Mucosa of descending colon (tissue), 3 donors: ENCODE measurements around the gene TMEM273. TPM values are rescaled to one million over a fixed set of nuclear protein-coding genes. Genes with fewer than 3 reads are reported as not detected.

Experiments used
- ATAC-seq: fragments of 200-7000 bp; cut with Tn5 transposase; one replicate; pipeline ENCODE4 v1.9.1; 2020; ENCODE audit warnings: mild to moderate bottlenecking, moderate library complexity
- DNase-seq, 3 donors: peaks; one replicate each; pipeline ENCODE4 v3.0.0-alpha.2; 2020
- H3K36me3 ChIP-seq: fragments of 200-600 bp; one replicate; pipeline ENCODE4 v1.8.0; 2021; ENCODE audit warnings: low read depth, mild to moderate bottlenecking
- H3K4me1 ChIP-seq: fragments of 200-600 bp; one replicate; pipeline ENCODE4 v1.8.0; 2021; ENCODE audit warnings: low read depth, mild to moderate bottlenecking
- H3K4me3 ChIP-seq: fragments of 200-600 bp; one replicate; pipeline ENCODE4 v1.8.0; 2021; ENCODE audit warnings: mild to moderate bottlenecking
- H3K9me3 ChIP-seq: fragments of 200-600 bp; one replicate; pipeline ENCODE4 v1.8.0; 2021; ENCODE audit warnings: mild to moderate bottlenecking
- CTCF ChIP-seq: fragments of 200-600 bp; IDR thresholded peaks from one replicate; pipeline ENCODE4 v1.8.0; 2022; ENCODE audit warnings: antibody characterized with exemption, mild to moderate bottlenecking
- intact Hi-C, 2 donors: fragments of 100-400 bp; cut with DNase I in 1 of 2; cut with micrococcal nuclease in 1 of 2; formaldehyde crosslinking; loops; one replicate each; pipeline versions ENCODE4 v1.11.0 to v1.11.1; 2022; cut with DNase I, micrococcal nuclease
- total RNA-seq, 3 donors: library from RNA; stranded (reverse); fragmentation: NEBNext Ultra II Directional in 2 of 3; extraction: Animal tissue kit (Norgen Biotek cat#: 25700) in 2 of 3; gene quantifications; one replicate each; pipeline versions ENCODE4 v1.2.1 to v1.2.4, GENCODE V29; 2021 to 2023
- donor health status: DM: no; HTN: no; CAD: no; lungs with moderate emphysema.
- donor health status: DM: no; HTN: no; CAD: no.
- donor health status: DM: no; HTN: yes; CAD: no.

TMEM273 gene
- total RNA-seq, 3 donors from 2014 or later, result 4.8 to 12.7 (median 7.0) TPM

DNA sequence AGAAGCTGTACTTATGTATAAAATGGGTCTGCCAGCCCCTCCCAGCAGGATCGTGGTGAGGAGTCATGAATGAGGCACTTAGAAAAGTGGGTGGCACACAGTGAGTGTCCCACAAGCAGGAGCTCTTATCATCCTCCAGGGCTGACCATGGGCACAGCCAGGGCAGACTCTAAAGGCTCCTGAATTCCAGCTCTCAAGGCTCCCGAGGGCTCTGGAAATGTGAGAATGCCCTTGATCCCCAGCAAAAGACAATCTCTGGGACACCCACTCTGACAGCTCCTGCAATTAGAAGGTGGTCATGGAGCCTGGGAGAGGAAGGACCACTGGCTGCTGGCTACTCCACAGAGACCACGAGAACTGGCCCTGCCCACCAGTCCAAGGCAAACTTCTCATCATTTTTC lies 74.5 kb downstream of the TMEM273 start:
- Histone ChIP-seq H3K9me3 (no peaks in the 10 kb centered on the region), H3K4me1 (no peaks in the 10 kb centered on the region), H3K4me3 (no peak overlapping the region), H3K36me3 (no peaks in the 10 kb centered on the region)
- no peak for ATAC-seq
- no peak for TF ChIP-seq CTCF
- intact Hi-C loops, result no loop called here
- no peak for DNase-seq

DNA sequence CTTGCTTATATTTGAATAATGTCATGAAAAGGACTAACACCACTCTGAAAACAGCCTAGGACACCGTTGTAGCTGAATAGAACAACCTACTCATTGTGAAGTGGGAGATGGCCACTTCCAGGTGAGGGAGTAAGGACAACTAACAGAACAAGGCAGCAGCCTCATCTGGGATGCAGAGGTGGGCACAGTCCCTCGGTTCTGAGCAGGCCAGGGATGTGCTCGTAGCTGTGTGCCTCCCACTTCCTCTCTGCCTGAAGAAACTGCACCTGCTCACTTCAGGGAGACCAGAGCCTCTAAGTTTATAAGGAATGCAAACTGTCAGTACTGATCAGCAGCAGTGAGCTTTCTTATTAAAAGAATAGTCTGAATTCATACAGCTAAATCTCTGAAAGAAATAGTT lies 75.3 kb downstream of the TMEM273 start:
- intact Hi-C loops, result no loop called here
- ATAC-seq (no peak), DNase-seq (no peak)
- H3K4me1 ChIP-seq, result no peaks in the 10 kb centered on the region
- no peak overlapping the region for H3K4me3 ChIP-seq
- no peak for TF ChIP-seq CTCF
- H3K9me3 ChIP-seq, result no peaks in the 10 kb centered on the region
- H3K36me3 ChIP-seq, result no peaks in the 10 kb centered on the region

- TF ChIP-seq CTCF, result no peak
- Histone ChIP-seq H3K4me1 (no peaks in the 10 kb centered on the region), H3K36me3 (no peaks in the 10 kb centered on the region), H3K9me3 (no peaks in the 10 kb centered on the region), H3K4me3 (no peak overlapping the region)
- ATAC-seq (no peak), DNase-seq (no peak)
- intact Hi-C loops, result no loop called here
These were observed 76.1 kb downstream of the TMEM273 start for GRCh38 chr10:49112098-49112497.

DNA sequence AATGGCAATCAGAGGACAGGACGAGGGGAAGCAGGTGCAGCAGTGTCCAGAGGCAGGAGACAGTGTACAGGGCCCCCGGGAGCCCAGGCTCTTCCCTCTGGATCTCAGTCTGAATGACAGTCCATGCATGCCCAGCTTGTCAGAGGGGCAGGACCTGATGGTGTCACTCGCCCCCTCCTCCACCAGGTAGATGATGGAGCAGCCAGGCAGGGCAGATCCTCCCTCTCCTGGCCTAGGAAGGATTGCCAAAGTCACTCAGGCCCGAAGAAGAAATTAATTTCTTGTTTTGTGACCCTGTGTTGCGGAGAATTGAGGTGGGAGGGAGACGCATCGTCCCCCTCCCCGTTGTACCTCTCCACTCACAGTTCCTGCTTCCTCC lies 76.9 kb downstream of the TMEM273 start:
- Histone ChIP-seq H3K4me3 (no peak overlapping the region), H3K4me1 (peaks cover 3% of the 10 kb centered on the region), H3K9me3 (no peaks in the 10 kb centered on the region), H3K36me3 (no peaks in the 10 kb centered on the region)
- DNase-seq, result no peak
- no peak for TF ChIP-seq CTCF
- no peak for ATAC-seq
- intact Hi-C loops, result no loop called here

- no peaks in the 10 kb centered on the region for H3K9me3 ChIP-seq
- intact Hi-C loops, result no loop called here
- TF ChIP-seq CTCF, result no peak
- ATAC-seq (no peak), DNase-seq (no peak)
- H3K4me3 ChIP-seq, result no peak overlapping the region
- no peaks in the 10 kb centered on the region for H3K36me3 ChIP-seq
- H3K4me1 ChIP-seq, result peaks cover 3% of the 10 kb centered on the region
These were observed 77.4 kb downstream of the TMEM273 start for GRCh38 chr10:49110684-49111319.
